Measurements from ENCODE around the gene RABGGTA. TPM values are rescaled to one million over a fixed set of nuclear protein-coding genes. Genes with fewer than 3 reads are reported as not detected.

RABGGTA gene
- polyA plus RNA-seq, 2 of the 4 experiments (the other 2 are of a cell fraction) = 18.6 to 21.9 TPM

- DNase-seq (ENCODE audit: low read depth in 1 of 2, low spot score in 1 of 2) = no peak
- WGBS (ENCODE audit: missing lambda C conversion rate) = 92% methylated on average over 10 of the region's 11 CpGs
- H3K4me1 ChIP-seq = peaks cover 16% of the 10 kb centered on the region
- H3K9me3 ChIP-seq = no peaks in the 10 kb centered on the region
- CTCF ChIA-PET = interaction anchor here (1.0 to 46.6 kb wide), 19 partner anchors 9 to 777 kb away, joined by 3 to 1142 read pairs (median 6); partner anchors contain the start of genes ADCY4, CBLN3, DHRS1 and EMC9
- H3K4me2 ChIP-seq = peak overlapping the region; percentile 55
- FAIRE-seq = no peak
- H3K27ac ChIP-seq = peak overlapping the region; percentile 43 to 75; a peak in 3 of 6 replicates
- TF ChIP-seq EHF (CRISPR knock-in tag; IDR thresholded peaks at IDR 0.05) (no peak), FOXS1 (CRISPR knock-in tag; IDR thresholded peaks at IDR 0.05) (no peak)
- ATAC-seq = no peak
- no peak overlapping the region for H3K4me3 ChIP-seq
- POLR2A ChIA-PET = interaction anchor here (1.6 to 3.4 kb wide), 2 partner anchors 36 to 65 kb away, joined by 13 to 23 read pairs; partner anchors contain the start of genes RABGGTA and TINF2
Measured at GRCh38 chr14:24307156-24307574, 35.8 kb upstream of the RABGGTA start.

- 96% methylated on average over 11 of the region's 11 CpGs for WGBS (ENCODE audit: missing lambda C conversion rate)
- Histone ChIP-seq H3K4me1 (peaks cover 25% of the 10 kb centered on the region), H3K4me2 (no peak overlapping the region), H3K4me3 (no peak overlapping the region), H3K27ac (no peak overlapping the region), H3K9me3 (no peaks in the 10 kb centered on the region)
- no peak for TF ChIP-seq REST (IDR thresholded peaks at IDR 0.05)
- no peak for TF ChIP-seq E2F6 (IDR thresholded peaks at IDR 0.05; ENCODE audit: borderline replicate concordance, low read depth)
- no peak for TF ChIP-seq HOXB13 (CRISPR knock-in tag; IDR thresholded peaks at IDR 0.05; ENCODE audit: low read depth)
- no peak for TF ChIP-seq EHF (CRISPR knock-in tag; IDR thresholded peaks at IDR 0.05)
- DNase-seq (ENCODE audit: low read depth in 1 of 2, low spot score in 1 of 2) (no peak), FAIRE-seq (no peak), ATAC-seq (no peak)
- CTCF ChIA-PET = interaction anchor here (1.2 to 46.6 kb wide), 5 partner anchors 8 to 126 kb away, joined by 3 to 1142 read pairs (median 469); partner anchors contain the start of genes CBLN3, KHNYN, LTB4R and RABGGTA
- POLR2A ChIA-PET = no interaction called here
Measured at GRCh38 chr14:24304019-24304387, 32.6 kb upstream of the RABGGTA start.

GRCh38 chr14:24300326-24300980 lies 29.1 kb upstream of the RABGGTA start:
- WGBS (ENCODE audit: missing lambda C conversion rate) = 48% methylated on average over 16 of the region's 16 CpGs
- FAIRE-seq = no peak
- H3K4me1 ChIP-seq = peaks cover 15% of the 10 kb centered on the region; the same call in 2 of the 3 replicates
- H3K27ac ChIP-seq = peak overlapping the region; percentile 82 to 92
- ChIA-PET POLR2A (interaction anchor here (1.0 to 3.4 kb wide), 5 partner anchors 8 to 131 kb away, joined by 5 to 53 read pairs (median 9); partner anchors contain the start of genes CIDEB, KHNYN, RABGGTA and TINF2), CTCF (interaction anchor here (1.7 to 46.6 kb wide), 7 partner anchors 10 to 130 kb away, joined by 4 to 1142 read pairs (median 135); partner anchors contain the start of genes CBLN3, CIDEB, KHNYN and LTB4R)
- H3K4me3 ChIP-seq = peak overlapping the region; percentile 81
- ATAC-seq = no peak
- H3K9me3 ChIP-seq = no peaks in the 10 kb centered on the region
- no peak for DNase-seq (ENCODE audit: low read depth in 1 of 2, low spot score in 1 of 2)
- H3K4me2 ChIP-seq = peak overlapping the region; percentile 81
- TF ChIP-seq RFX5 (IDR thresholded peaks at IDR 0.05) (no peak), JUNB (IDR thresholded peaks at IDR 0.05) (no peak), NR3C1 (IDR thresholded peaks at IDR 0.05) (no peak), SREBF2 (IDR thresholded peaks at IDR 0.05) (no peak), EP300 (IDR thresholded peaks at IDR 0.05) (no peak), CHD4 (IDR thresholded peaks at IDR 0.05; ENCODE audit: borderline replicate concordance) (no peak), HOXA7 (CRISPR knock-in tag; IDR thresholded peaks at IDR 0.05) (no peak), CTCF (IDR thresholded peaks at IDR 0.05) (no peak), FOSL2 (IDR thresholded peaks at IDR 0.05) (no peak), FOSL2 (CRISPR knock-in tag; IDR thresholded peaks at IDR 0.05) (no peak), ZC3H11A (IDR thresholded peaks at IDR 0.05) (no peak), KDM5A (IDR thresholded peaks at IDR 0.05) (no peak), HMGXB4 (CRISPR knock-in tag; IDR thresholded peaks at IDR 0.05; ENCODE audit: borderline replicate concordance) (no peak), CEBPB (IDR thresholded peaks at IDR 0.05) (no peak), ATOH8 (CRISPR knock-in tag; IDR thresholded peaks at IDR 0.05; ENCODE audit: low read depth) (no peak), PHF8 (IDR thresholded peaks at IDR 0.05; ENCODE audit: borderline replicate concordance, low read depth) (no peak), USF2 (IDR thresholded peaks at IDR 0.05) (no peak)
